Measurements from ENCODE around the gene LGALS1.

GRCh38 chr22:37672920-37673455 is 2.4 kb upstream of the LGALS1 start:
- TF ChIP-seq, protein P1, sequence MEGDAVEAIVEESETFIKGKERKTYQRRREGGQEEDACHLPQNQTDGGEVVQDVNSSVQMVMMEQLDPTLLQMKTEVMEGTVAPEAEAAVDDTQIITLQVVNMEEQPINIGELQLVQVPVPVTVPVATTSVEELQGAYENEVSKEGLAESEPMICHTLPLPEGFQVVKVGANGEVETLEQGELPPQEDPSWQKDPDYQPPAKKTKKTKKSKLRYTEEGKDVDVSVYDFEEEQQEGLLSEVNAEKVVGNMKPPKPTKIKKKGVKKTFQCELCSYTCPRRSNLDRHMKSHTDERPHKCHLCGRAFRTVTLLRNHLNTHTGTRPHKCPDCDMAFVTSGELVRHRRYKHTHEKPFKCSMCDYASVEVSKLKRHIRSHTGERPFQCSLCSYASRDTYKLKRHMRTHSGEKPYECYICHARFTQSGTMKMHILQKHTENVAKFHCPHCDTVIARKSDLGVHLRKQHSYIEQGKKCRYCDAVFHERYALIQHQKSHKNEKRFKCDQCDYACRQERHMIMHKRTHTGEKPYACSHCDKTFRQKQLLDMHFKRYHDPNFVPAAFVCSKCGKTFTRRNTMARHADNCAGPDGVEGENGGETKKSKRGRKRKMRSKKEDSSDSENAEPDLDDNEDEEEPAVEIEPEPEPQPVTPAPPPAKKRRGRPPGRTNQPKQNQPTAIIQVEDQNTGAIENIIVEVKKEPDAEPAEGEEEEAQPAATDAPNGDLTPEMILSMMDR (conservative IDR thresholded peaks at IDR 0.05; ENCODE audit: low read depth, low read length), result no peak
- no peak for TF ChIP-seq EZH2 (IDR thresholded peaks at IDR 0.05; ENCODE audit: low read length, unreplicated experiment)
